ENCODE data around the gene MLXIP.
"Not testable (repeated sequence)": the region's sequence is repeated elsewhere in the genome, so short reads cannot be mapped to it uniquely, and the experiment has no call there.

Gene MLXIP

GRCh38 chr12:122145505-122146330 lies 67.2 kb downstream of the MLXIP start:
- DNase-seq (ENCODE audit: low read depth in 1 of 2, low spot score in 1 of 2) = no peak

DNA sequence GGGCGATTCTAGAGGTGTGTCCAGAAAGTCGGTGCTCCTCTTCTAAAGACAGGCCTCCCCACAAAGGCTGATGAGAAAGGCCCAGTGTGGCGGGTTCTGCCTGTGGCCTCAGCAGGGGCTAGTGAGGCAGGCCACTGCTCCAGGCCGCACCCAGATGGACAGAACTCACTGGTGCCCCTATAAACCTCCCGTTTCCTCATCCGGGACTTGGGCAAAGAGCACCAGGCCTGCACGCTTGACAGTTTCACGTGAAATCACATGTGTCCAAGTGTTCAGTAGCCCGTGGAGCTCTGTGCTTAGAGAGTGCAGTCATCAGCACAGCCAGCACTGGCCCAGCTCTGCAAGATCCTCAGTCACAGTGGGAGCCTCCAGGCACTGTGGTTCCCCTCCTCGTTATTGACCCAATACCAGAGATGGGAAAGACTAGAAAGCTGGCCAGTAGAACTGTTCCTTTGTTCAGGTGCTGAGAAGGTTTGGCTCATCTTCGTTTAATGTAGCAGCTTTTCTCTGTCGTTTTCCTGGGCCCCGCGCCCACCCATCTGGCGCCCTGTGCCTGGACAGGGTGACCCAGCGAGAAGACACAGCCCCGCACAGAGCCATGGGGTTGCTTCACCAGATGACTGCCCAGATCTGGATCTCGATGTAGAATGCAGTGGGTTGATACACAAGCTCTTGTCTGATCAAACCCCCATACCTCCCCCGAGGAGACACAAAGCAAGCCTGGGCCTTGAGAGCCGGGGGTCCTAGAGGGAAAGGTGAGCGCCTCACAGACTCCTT lies 69.1 kb downstream of the MLXIP start:
- DNase-seq (ENCODE audit: low read depth in 1 of 2, low spot score in 1 of 2) = no peak

GRCh38 chr12:122148657-122149056 lies 70.1 kb downstream of the MLXIP start:
- no peak for DNase-seq (ENCODE audit: low read depth in 1 of 2, low spot score in 1 of 2)

DNA sequence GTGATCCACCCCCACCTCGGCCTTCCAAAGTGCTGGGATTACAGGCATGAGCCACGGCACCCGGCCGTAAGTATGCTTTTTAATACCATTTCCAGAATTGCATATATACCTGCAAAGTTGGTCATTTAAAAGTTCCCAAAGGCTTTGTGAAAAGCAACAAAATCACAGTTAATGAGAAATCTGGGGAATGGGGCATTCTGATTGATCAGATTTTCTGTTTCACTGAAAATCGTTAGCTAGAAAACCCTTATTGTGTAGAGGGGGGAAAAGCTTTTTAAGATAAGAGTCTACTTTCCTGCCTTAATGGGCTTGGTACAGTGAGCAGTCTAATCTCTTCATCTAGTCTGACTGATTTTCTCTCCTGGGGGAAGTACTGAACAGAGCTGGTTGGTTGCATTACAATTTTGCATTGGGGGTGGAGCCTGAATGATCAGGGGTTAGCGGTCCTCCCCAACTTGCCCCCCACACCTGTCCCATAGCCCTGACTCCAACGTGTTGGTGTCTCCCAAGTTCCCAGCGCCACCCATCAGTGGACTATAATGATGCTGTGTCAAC lies 71.6 kb downstream of the MLXIP start:
- no peak for DNase-seq (ENCODE audit: low read depth in 1 of 2, low spot score in 1 of 2)

GRCh38 chr12:122152754-122153153 lies 74.2 kb downstream of the MLXIP start:
- no peak for DNase-seq (ENCODE audit: low read depth in 1 of 2, low spot score in 1 of 2)

- DNase-seq (ENCODE audit: low read depth in 1 of 2, low spot score in 1 of 2) = no peak
Measured at GRCh38 chr12:122155705-122156104, 77.1 kb downstream of the MLXIP start.

DNA sequence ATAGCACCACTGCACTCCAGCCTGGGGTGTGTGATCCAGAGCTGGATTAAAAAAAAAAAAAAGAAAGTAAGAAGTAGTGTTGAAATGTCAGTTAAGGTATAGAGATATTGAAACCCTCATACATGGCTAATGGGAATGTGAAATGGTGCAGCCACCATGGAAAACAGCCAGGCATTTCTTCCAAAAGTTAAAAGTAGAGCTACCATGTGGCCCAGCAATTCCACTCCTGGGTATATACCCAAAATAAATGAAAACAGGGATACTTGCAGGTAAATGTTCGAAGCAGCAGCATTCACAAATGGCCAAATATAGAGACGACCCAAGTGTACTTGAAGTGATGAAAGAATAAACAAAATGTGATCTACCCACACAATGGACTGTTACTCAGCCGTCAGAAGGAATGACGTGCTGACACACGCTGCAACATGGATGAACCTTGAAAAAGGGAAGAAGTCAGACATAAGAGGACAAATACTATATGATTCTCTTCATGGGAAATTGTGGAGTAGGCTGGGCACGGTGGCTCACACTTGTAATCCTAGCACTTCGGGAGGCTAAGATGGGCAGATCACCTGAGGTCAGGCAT lies 80.2 kb downstream of the MLXIP start:
- DNase-seq (ENCODE audit: low read depth in 1 of 2, low spot score in 1 of 2) = no peak

GRCh38 chr12:122159882-122160281 lies 81.3 kb downstream of the MLXIP start:
- DNase-seq (ENCODE audit: low read depth in 1 of 2, low spot score in 1 of 2) = no peak

- DNase-seq (ENCODE audit: low read depth in 1 of 2, low spot score in 1 of 2) = no peak
Measured at GRCh38 chr12:122160761-122161160, 82.2 kb downstream of the MLXIP start.

DNA sequence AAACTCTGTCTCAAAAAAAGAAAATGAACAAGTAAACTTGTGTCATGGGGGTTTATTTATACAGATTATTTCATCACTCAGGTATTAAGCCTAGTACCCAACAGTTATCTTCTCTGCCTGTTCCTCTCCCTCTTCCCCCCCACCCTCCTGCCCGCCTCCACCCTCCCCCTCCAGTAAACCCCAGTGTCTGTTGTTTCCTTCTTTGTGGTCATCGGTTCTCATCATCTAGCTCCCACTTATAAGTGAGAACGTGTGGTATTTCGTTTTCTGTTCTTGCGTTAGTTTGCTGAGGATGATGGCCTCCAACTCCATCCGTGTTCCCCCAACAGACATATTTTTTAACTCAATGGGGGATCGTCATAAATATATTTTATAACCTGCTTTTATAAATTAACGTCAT lies 83.1 kb downstream of the MLXIP start:
- no peak for DNase-seq (ENCODE audit: low read depth in 1 of 2, low spot score in 1 of 2)

GRCh38 chr12:122162976-122163375 lies 84.4 kb downstream of the MLXIP start:
- DNase-seq (ENCODE audit: low read depth in 1 of 2, low spot score in 1 of 2) = no peak

DNA sequence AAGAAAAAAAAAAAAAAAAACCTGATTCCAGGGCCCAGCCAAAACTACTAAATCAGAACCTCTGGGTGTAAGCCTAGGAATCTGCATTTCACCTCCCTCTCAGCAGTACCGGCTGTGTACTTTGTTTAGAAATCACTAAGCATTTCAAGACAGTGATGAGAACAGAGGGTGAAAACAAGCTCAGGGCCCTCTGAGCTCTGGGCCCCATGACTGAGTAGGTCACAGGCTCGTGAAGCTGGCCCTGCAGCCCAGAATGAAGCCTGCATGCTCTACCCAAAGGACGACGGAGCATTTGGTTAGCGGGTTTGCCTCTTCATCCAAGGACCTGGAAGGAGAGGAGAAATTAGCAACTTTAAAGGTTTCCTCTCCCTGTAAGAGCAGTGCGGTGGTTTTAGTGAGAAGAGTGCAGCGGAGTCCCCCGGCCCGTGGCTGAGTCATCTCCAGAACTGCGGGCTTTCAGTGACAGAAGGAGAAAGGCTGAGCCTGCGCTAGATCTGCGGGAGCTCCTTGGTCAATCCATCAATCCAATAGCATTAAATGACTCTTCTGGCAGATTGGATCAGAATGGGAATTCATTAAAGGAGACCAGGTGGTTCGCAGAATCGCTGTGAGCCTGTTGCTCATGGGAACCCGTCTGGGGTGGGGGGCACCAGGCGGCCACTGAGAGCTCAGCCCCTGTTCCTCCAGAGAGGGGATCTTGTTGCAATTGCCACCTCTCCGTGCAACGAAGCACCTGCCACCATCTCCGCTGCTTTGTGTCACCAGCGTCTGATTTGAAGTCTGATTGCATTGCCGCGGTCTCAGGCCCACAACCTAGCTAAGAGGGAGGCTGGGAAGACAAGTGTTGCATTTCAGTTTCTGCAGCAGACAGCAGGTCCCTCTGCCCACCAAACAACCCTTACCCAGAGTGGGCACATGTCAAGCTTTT lies 88.1 kb downstream of the MLXIP start:
- no peak for DNase-seq (ENCODE audit: low read depth in 1 of 2, low spot score in 1 of 2)

- no peak for DNase-seq (ENCODE audit: low read depth in 1 of 2, low spot score in 1 of 2)
Measured at GRCh38 chr12:122167356-122167925, 88.9 kb downstream of the MLXIP start.

DNA sequence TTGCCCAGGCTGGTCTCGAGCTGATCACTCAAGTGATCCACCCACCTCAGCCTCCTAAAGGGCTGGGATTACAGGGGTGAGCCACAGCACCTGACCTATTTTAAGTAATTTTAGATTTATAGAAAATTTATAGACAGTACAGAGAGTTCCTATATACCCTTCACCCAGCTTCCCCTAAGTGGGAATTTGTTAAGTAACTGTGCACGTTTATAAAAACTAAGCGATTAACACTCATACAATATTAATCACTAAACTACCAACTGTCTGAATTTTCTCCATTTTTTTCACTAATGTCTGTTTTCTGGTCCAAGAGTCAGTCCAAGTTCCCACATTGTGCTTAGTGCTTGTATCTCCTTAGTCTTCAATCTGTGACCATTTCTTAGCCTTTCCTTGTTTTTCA lies 89.9 kb downstream of the MLXIP start:
- DNase-seq (ENCODE audit: low read depth in 1 of 2, low spot score in 1 of 2) = no peak

- DNase-seq (ENCODE audit: low read depth in 1 of 2, low spot score in 1 of 2) = no peak
Measured at GRCh38 chr12:122171399-122171798, 92.8 kb downstream of the MLXIP start.

DNA sequence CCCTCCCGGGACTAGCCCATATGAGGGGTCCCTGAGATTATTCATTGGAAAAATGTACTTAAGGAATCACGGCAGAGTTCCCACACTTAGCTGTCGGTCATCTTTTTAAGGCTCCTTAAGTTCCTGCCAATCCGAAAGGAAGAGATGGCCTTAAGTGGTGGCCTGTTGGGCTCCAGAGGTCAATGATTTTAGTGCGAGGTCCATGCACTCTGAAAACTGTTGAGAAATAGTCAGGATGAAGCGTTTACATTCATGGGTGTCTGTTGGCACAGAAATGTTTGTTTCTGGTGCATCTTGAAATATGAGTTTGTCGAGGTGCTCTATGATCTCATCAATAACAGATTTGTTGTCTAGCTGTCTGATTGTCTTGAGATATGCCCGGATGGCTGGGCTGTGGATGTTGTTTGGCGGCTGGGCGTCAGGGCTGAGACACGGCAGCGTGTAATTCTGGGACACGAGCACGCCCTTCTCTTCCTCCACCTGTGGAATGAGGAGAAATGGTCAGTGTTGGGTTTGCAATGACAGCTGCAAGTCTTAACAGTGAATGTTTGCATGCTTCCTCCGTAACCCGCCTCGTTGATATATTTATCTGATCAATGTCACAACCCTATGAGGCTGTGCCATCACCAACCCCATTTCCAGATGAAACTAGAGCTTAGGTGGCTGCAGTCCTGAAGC lies 93.8 kb downstream of the MLXIP start:
- DNase-seq (ENCODE audit: low read depth in 1 of 2, low spot score in 1 of 2) = no peak

- no peak for DNase-seq (ENCODE audit: low read depth in 1 of 2, low spot score in 1 of 2)
Measured at GRCh38 chr12:122174155-122174845, 95.7 kb downstream of the MLXIP start, which contains the start of gene IL31. TSS of gene IL31 (minus strand) at chr12:122174221. CDS start at chr12:122174172, 49 bp downstream.

DNA sequence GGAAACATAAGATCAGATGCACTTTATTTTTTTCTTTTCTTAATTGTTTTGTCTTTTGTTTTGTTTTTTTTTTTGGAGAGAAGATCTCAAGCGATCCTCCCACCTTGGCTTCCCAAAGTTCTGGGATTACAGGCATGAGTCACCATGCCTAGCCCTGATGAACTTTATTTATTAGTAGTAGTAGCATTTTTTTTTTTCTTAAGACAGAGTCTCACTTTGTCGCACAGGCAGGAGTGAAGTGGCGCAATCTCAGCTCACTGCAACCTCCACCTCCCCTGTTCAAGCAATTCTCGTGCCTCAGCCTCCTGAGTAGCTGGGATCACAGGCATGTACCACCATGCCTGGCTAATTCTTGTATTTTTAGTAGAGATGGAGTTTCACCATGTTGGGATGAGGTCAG lies 97.9 kb downstream of the MLXIP start:
- not testable (repeated sequence) for DNase-seq (ENCODE audit: low read depth in 1 of 2, low spot score in 1 of 2)

All from activated T-helper 1 cell treated with anti-CD3 and anti-CD28 coated beads, Interleukin-2, amount 50 U/mL, for 16 hours (primary cell).